Measurements from ENCODE around the gene IFNL1.

The IFNL1 gene

DNA sequence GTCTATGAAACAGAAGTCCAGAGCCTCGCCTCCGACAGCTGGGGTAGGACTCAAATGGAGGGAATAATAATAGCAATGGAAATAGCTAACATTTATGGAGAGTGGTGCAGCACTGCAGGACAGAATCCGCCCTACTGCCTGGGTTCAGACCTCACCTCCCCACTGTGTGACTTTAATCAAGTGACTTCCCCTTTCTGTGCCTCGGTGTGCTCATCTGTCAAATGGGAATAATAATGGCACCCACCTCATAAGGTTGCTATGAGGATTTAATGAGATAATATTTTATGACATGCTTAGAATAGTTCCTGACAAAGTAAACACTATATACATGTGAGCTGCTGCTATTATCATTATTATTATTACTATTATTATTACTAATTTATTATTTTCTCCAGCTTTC, 21.3 kb downstream of the IFNL1 start:
- ChIA-PET CTCF (no interaction called here), POLR2A (no interaction called here)
- Histone ChIP-seq H3K27ac (ENCODE audit: insufficient read depth in 1 of 2, low read depth in 1 of 2, low read length in 2 of 2, poor library complexity in 1 of 2, severe bottlenecking in 2 of 2) (no peak overlapping the region), H3K36me3 (ENCODE audit: control insufficient read depth in 4 of 4, insufficient read depth in 4 of 4, low read length in 3 of 4) (peaks cover 9 to 38% (median 30%) of the 10 kb centered on the region in 4 experiments), H3K9me3 (ENCODE audit: control extremely low read depth in 1 of 5, control insufficient read depth in 4 of 5, insufficient read depth in 2 of 5, low read depth in 1 of 5, low read length in 4 of 5) (no peaks in the 10 kb centered on the region), H3K27me3 (replicated peaks in 2 of 5; ENCODE audit: control insufficient read depth in 4 of 5, insufficient read depth in 5 of 5, low read length in 4 of 5) (no peaks in the 10 kb centered on the region), H3K4me1 (ENCODE audit: control extremely low read depth in 1 of 4, control insufficient read depth in 4 of 4, insufficient read depth in 4 of 4, low read length in 3 of 4) (peaks cover 0 to 18% (median 11%) of the 10 kb centered on the region in 4 experiments), H3K4me3 (ENCODE audit: control insufficient read depth in 1 of 7, extremely low read depth in 1 of 7, insufficient read depth in 4 of 7, low read depth in 2 of 7, low read length in 6 of 7) (no peak overlapping the region)
- 96% methylated on average over 3 of the region's 4 CpGs for WGBS (ENCODE audit: insufficient coverage)
- DNase-seq, result no peak

DNA sequence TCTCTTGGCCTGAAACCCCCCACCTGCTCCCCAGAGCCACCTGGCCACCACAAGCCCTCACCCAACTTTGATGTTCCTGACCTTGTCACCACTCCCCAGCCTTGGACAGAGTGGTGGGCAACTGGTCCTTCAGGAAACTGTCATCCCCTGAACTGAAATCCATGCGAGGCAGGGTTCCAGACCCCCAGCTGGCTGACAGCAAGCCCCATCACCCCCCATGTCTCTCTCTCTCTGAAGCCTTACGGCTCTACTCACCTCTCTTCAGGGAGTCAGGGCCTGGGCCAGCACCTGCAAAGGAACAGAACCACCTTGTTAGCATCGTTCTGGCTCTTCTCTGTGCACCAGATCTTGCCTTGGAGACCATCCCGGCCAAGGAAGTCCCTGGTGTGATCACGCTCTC, 21.9 kb downstream of the IFNL1 start:
- DNase-seq, result no peak
- no peak overlapping the region for H3K4me3 ChIP-seq (ENCODE audit: control insufficient read depth in 1 of 7, extremely low read depth in 1 of 7, insufficient read depth in 4 of 7, low read depth in 2 of 7, low read length in 6 of 7)
- H3K27ac ChIP-seq (ENCODE audit: insufficient read depth in 1 of 2, low read depth in 1 of 2, low read length in 2 of 2, poor library complexity in 1 of 2, severe bottlenecking in 2 of 2), result no peak overlapping the region
- 94% methylated on average over 4 of the region's 5 CpGs for WGBS (ENCODE audit: insufficient coverage)
- H3K27me3 ChIP-seq (replicated peaks in 2 of 5; ENCODE audit: control insufficient read depth in 4 of 5, insufficient read depth in 5 of 5, low read length in 4 of 5), result no peaks in the 10 kb centered on the region
- H3K36me3 ChIP-seq (ENCODE audit: control insufficient read depth in 4 of 4, insufficient read depth in 4 of 4, low read length in 3 of 4), result peaks cover 5 to 33% (median 25%) of the 10 kb centered on the region in 4 experiments
- POLR2A ChIA-PET, result no interaction called here
- H3K4me1 ChIP-seq (ENCODE audit: control extremely low read depth in 1 of 4, control insufficient read depth in 4 of 4, insufficient read depth in 4 of 4, low read length in 3 of 4), result peaks cover 0 to 18% (median 11%) of the 10 kb centered on the region in 4 experiments
- CTCF ChIA-PET, result no interaction called here
- no peaks in the 10 kb centered on the region for H3K9me3 ChIP-seq (ENCODE audit: control extremely low read depth in 1 of 5, control insufficient read depth in 4 of 5, insufficient read depth in 2 of 5, low read depth in 1 of 5, low read length in 4 of 5)

DNA sequence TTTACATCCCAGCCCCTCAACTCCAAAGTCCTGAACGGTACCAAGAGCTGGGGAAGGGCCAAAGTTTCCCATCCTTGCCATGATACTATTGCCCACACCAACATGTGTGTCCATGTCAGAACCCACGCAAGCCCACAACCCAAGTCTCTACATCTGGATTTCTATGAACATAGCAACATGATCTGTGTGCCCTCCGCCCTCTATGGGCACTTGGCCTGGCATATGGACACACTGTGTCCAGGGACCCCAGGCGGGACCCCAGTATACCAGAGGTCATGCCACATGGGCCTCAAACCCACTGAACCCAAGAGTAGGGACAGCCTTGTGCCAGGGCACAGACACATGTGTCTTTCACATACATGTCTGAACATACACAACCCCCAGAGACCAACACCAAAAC, 22.5 kb downstream of the IFNL1 start:
- DNase-seq, result no peak
- Histone ChIP-seq H3K4me1 (ENCODE audit: control extremely low read depth in 1 of 4, control insufficient read depth in 4 of 4, insufficient read depth in 4 of 4, low read length in 3 of 4) (peaks cover 0 to 18% (median 11%) of the 10 kb centered on the region in 4 experiments), H3K27ac (ENCODE audit: insufficient read depth in 1 of 2, low read depth in 1 of 2, low read length in 2 of 2, poor library complexity in 1 of 2, severe bottlenecking in 2 of 2) (no peak overlapping the region), H3K9me3 (ENCODE audit: control extremely low read depth in 1 of 5, control insufficient read depth in 4 of 5, insufficient read depth in 2 of 5, low read depth in 1 of 5, low read length in 4 of 5) (no peaks in the 10 kb centered on the region), H3K36me3 (ENCODE audit: control insufficient read depth in 4 of 4, insufficient read depth in 4 of 4, low read length in 3 of 4) (peaks cover 3 to 29% (median 23%) of the 10 kb centered on the region in 4 experiments), H3K27me3 (replicated peaks in 2 of 5; ENCODE audit: control insufficient read depth in 4 of 5, insufficient read depth in 5 of 5, low read length in 4 of 5) (no peaks in the 10 kb centered on the region), H3K4me3 (ENCODE audit: control insufficient read depth in 1 of 7, extremely low read depth in 1 of 7, insufficient read depth in 4 of 7, low read depth in 2 of 7, low read length in 6 of 7) (no peak overlapping the region)
- WGBS (ENCODE audit: insufficient coverage), result 99% methylated on average over 4 of the region's 4 CpGs
- ChIA-PET POLR2A (no interaction called here), CTCF (no interaction called here)

- no peaks in the 10 kb centered on the region for H3K27me3 ChIP-seq (replicated peaks in 2 of 5; ENCODE audit: control insufficient read depth in 4 of 5, insufficient read depth in 5 of 5, low read length in 4 of 5)
- ChIA-PET POLR2A (no interaction called here), CTCF (no interaction called here)
- H3K36me3 ChIP-seq (ENCODE audit: control insufficient read depth in 4 of 4, insufficient read depth in 4 of 4, low read length in 3 of 4), result peaks cover 3 to 23% (median 18%) of the 10 kb centered on the region in 4 experiments
- no peaks in the 10 kb centered on the region for H3K9me3 ChIP-seq (ENCODE audit: control extremely low read depth in 1 of 5, control insufficient read depth in 4 of 5, insufficient read depth in 2 of 5, low read depth in 1 of 5, low read length in 4 of 5)
- WGBS (ENCODE audit: insufficient coverage), result 100% methylated on average over 2 of the region's 5 CpGs
- DNase-seq, result no peak
- H3K4me1 ChIP-seq (ENCODE audit: control extremely low read depth in 1 of 4, control insufficient read depth in 4 of 4, insufficient read depth in 4 of 4, low read length in 3 of 4), result peaks cover 0 to 18% (median 11%) of the 10 kb centered on the region in 4 experiments
- peak overlapping the region in 3 of 7 experiments; percentile 4 to 79 (median 69) for H3K4me3 ChIP-seq (ENCODE audit: control insufficient read depth in 1 of 7, extremely low read depth in 1 of 7, insufficient read depth in 4 of 7, low read depth in 2 of 7, low read length in 6 of 7)
- H3K27ac ChIP-seq (ENCODE audit: insufficient read depth in 1 of 2, low read depth in 1 of 2, low read length in 2 of 2, poor library complexity in 1 of 2, severe bottlenecking in 2 of 2), result no peak overlapping the region
Observed at GRCh38 chr19:39319098-39319891, 23.1 kb downstream of the IFNL1 start.

DNA sequence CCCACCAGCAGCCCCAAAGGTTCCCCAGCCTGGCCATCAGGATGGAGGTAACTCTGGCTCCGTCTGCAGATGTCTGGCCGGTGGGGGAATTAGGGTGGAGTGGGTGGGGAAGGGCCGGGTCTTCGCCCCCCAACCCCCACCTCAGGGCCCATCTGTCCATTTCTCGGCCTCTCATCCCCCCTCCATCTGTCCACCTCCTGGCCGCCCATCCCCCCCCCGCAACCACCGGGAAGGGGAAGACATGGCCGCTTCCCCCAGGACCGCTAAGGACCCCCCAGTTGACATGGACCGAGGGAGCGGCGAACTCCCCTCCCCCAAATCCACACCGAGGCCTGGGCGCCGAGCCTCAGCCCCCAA, 23.7 kb downstream of the IFNL1 start:
- no CpG with 5 or more reads among the region's 16 CpGs for WGBS (ENCODE audit: insufficient coverage)
- CTCF ChIA-PET, result no interaction called here

DNA sequence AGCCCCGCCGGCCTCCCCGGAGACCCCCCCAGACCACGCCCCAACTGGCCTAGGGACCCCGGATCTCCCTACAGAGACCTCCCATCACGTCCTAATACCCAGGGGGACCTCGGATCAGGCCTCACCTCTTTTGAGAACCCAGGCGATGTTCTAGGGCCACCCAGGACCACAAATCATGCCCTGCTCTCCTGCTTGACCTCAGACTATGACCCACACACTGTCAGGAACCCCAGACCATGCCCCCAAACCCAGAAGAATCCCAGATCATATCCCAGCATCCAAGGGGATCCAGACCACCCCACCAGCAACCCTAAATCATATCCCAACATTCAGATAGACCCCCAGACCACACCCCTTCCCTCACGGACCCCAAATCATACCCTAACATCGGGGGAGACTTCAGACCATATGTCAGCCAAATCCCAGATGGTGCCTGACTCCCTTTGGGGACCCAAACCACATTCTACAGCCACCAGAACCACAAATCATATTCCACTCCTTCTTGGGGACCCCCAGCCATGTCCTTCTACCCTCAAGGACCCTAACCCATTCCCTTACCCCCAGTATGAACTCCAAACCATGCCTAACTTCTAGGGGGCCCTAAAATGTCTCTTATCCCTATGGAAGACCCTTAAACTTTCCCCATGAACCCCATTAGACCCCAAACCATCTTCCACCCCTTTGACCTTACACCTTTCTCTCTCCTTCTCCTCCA, 25.1 kb downstream of the IFNL1 start:
- WGBS (ENCODE audit: insufficient coverage), result 28% methylated on average over 6 of the region's 10 CpGs
- Histone ChIP-seq H3K36me3 (ENCODE audit: control insufficient read depth in 4 of 4, insufficient read depth in 4 of 4, low read length in 3 of 4) (peaks cover 0 to 13% (median 6%) of the 10 kb centered on the region in 4 experiments), H3K4me1 (ENCODE audit: control extremely low read depth in 1 of 4, control insufficient read depth in 4 of 4, insufficient read depth in 4 of 4, low read length in 3 of 4) (peaks cover 0 to 18% (median 11%) of the 10 kb centered on the region in 4 experiments), H3K4me3 (ENCODE audit: control insufficient read depth in 1 of 7, extremely low read depth in 1 of 7, insufficient read depth in 4 of 7, low read depth in 2 of 7, low read length in 6 of 7) (peak overlapping the region in 5 of 7 experiments; percentile 25 to 68 (median 34)), H3K27ac (ENCODE audit: insufficient read depth in 1 of 2, low read depth in 1 of 2, low read length in 2 of 2, poor library complexity in 1 of 2, severe bottlenecking in 2 of 2) (no peak overlapping the region), H3K9me3 (ENCODE audit: control extremely low read depth in 1 of 5, control insufficient read depth in 4 of 5, insufficient read depth in 2 of 5, low read depth in 1 of 5, low read length in 4 of 5) (no peaks in the 10 kb centered on the region), H3K27me3 (replicated peaks in 2 of 5; ENCODE audit: control insufficient read depth in 4 of 5, insufficient read depth in 5 of 5, low read length in 4 of 5) (no peaks in the 10 kb centered on the region)
- peak in 2 of 3 donors; percentile 34 to 37 for DNase-seq
- CTCF ChIA-PET, result no interaction called here
- POLR2A ChIA-PET, result no interaction called here

More for the DNA sequence above, 23.7 kb downstream of the IFNL1 start:
- H3K9me3 ChIP-seq (ENCODE audit: control extremely low read depth in 1 of 5, control insufficient read depth in 4 of 5, insufficient read depth in 2 of 5, low read depth in 1 of 5, low read length in 4 of 5), result no peaks in the 10 kb centered on the region
- H3K27me3 ChIP-seq (replicated peaks in 2 of 5; ENCODE audit: control insufficient read depth in 4 of 5, insufficient read depth in 5 of 5, low read length in 4 of 5), result no peaks in the 10 kb centered on the region
- H3K4me3 ChIP-seq (ENCODE audit: control insufficient read depth in 1 of 7, extremely low read depth in 1 of 7, insufficient read depth in 4 of 7, low read depth in 2 of 7, low read length in 6 of 7), result peak overlapping the region in 6 of 7 experiments; percentile 29 to 83 (median 70)
- no peak for DNase-seq
- peaks cover 0 to 18% (median 11%) of the 10 kb centered on the region in 4 experiments for H3K4me1 ChIP-seq (ENCODE audit: control extremely low read depth in 1 of 4, control insufficient read depth in 4 of 4, insufficient read depth in 4 of 4, low read length in 3 of 4)
- peaks cover 3 to 18% (median 13%) of the 10 kb centered on the region in 4 experiments for H3K36me3 ChIP-seq (ENCODE audit: control insufficient read depth in 4 of 4, insufficient read depth in 4 of 4, low read length in 3 of 4)
- no peak overlapping the region for H3K27ac ChIP-seq (ENCODE audit: insufficient read depth in 1 of 2, low read depth in 1 of 2, low read length in 2 of 2, poor library complexity in 1 of 2, severe bottlenecking in 2 of 2)
- POLR2A ChIA-PET, result no interaction called here

GRCh38 chr19:39321832-39322176, 25.6 kb downstream of the IFNL1 start:
- H3K4me1 ChIP-seq (ENCODE audit: control extremely low read depth in 1 of 4, control insufficient read depth in 4 of 4, insufficient read depth in 4 of 4, low read length in 3 of 4), result peaks cover 0 to 18% (median 11%) of the 10 kb centered on the region in 4 experiments
- peaks cover 0 to 14% (median 7%) of the 10 kb centered on the region in 4 experiments for H3K36me3 ChIP-seq (ENCODE audit: control insufficient read depth in 4 of 4, insufficient read depth in 4 of 4, low read length in 3 of 4)
- POLR2A ChIA-PET, result no interaction called here
- no peak overlapping the region for H3K4me3 ChIP-seq (ENCODE audit: control insufficient read depth in 1 of 7, extremely low read depth in 1 of 7, insufficient read depth in 4 of 7, low read depth in 2 of 7, low read length in 6 of 7)
- H3K27ac ChIP-seq (ENCODE audit: insufficient read depth in 1 of 2, low read depth in 1 of 2, low read length in 2 of 2, poor library complexity in 1 of 2, severe bottlenecking in 2 of 2), result no peak overlapping the region
- no peaks in the 10 kb centered on the region for H3K9me3 ChIP-seq (ENCODE audit: control extremely low read depth in 1 of 5, control insufficient read depth in 4 of 5, insufficient read depth in 2 of 5, low read depth in 1 of 5, low read length in 4 of 5)
- H3K27me3 ChIP-seq (replicated peaks in 2 of 5; ENCODE audit: control insufficient read depth in 4 of 5, insufficient read depth in 5 of 5, low read length in 4 of 5), result no peaks in the 10 kb centered on the region
- CTCF ChIA-PET, result no interaction called here
- DNase-seq, result no peak

Measured in common myeloid progenitor, CD34-positive (primary cell).